BE2C (cell line): ENCODE measurements around the gene HSD3B7.
A peak's percentile ranks its signal among the peaks of the same experiment; 100 is the strongest.

Source experiments
- DNase-seq: peaks from one replicate; pipeline ENCODE4 v3.0.0-alpha.2; 2020
- H3K27me3 ChIP-seq: fragments of 250-450 bp; sonication (Bioruptor Pico); 2 replicates; pipeline ENCODE4 v1.5.1; 2020; ENCODE audit warnings: mild to moderate bottlenecking
- H3K36me3 ChIP-seq: fragments of 250-450 bp; sonication (Bioruptor Pico); 2 replicates; pipeline ENCODE4 v1.5.1; 2020; ENCODE audit warnings: mild to moderate bottlenecking
- H3K4me1 ChIP-seq: fragments of 250-450 bp; sonication (Bioruptor Pico); 2 replicates; pipeline ENCODE4 v1.5.1; 2020
- H3K4me3 ChIP-seq: 2 replicates; pipeline ENCODE4 v1.5.1; 2011; ENCODE audit warnings: low read depth, low read length
- H3K9me3 ChIP-seq: fragments of 250-450 bp; sonication (Bioruptor Pico); 2 replicates; pipeline ENCODE4 v1.5.1; 2020
- TF ChIP-seq, protein P1 (sequence below): IDR thresholded peaks from 2 replicates; pipeline ENCODE4 v1.5.1; 2012; ENCODE audit warnings: mild to moderate bottlenecking, low read depth, low read length

HSD3B7 gene

DNA sequence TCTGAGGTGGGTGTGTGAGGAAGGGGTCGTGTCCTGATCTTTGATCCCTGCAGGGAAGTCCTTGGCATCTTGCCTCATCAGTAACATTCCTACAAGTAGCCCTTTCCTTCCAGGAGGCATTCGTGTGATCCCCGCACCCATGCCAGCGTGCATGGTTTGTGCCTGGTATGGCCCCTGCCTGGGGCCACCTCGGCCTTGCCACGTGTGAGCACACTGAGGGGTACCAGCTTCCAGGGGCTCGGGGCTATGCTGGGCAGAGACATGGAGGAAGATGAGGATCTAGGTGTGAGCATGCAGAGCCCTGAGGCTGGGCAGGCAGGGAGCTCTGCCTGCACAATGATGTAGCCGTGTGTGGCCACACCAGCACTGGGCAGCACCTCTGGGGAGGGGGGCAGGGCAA, 6.0 kb downstream of the HSD3B7 start:
- no peaks in the 10 kb centered on the region for H3K9me3 ChIP-seq
- no peak for DNase-seq
- H3K36me3 ChIP-seq: no peaks in the 10 kb centered on the region
- no peaks in the 10 kb centered on the region for H3K27me3 ChIP-seq
- peaks cover 7% of the 10 kb centered on the region; the same call in 1 of the 2 replicates for H3K4me1 ChIP-seq
- TF ChIP-seq, protein P1, sequence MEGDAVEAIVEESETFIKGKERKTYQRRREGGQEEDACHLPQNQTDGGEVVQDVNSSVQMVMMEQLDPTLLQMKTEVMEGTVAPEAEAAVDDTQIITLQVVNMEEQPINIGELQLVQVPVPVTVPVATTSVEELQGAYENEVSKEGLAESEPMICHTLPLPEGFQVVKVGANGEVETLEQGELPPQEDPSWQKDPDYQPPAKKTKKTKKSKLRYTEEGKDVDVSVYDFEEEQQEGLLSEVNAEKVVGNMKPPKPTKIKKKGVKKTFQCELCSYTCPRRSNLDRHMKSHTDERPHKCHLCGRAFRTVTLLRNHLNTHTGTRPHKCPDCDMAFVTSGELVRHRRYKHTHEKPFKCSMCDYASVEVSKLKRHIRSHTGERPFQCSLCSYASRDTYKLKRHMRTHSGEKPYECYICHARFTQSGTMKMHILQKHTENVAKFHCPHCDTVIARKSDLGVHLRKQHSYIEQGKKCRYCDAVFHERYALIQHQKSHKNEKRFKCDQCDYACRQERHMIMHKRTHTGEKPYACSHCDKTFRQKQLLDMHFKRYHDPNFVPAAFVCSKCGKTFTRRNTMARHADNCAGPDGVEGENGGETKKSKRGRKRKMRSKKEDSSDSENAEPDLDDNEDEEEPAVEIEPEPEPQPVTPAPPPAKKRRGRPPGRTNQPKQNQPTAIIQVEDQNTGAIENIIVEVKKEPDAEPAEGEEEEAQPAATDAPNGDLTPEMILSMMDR: no peak
- no peak overlapping the region for H3K4me3 ChIP-seq

DNA sequence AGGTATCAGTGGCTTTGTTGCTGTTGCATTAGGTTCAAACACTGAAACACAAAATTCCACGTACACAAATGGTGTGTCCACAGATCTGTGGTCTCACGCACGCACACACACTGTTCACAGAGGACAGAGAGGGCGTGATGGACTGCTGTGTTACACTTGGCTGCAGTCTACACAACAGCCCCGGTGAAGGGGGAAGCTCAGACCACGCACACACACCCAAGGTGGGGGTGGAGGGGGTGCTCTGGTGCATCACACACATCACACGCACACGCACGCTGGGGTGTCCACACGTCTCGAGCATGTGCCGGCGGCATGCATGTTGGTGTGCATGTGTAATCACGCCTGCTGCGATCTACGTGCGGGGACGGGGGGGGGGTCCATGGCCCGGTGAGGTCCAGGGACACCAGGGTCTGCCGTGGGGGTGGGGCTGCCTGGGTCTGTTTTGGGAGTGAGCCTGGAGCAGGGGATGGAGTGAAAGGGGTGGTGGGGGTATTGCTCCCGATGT, 7.3 kb downstream of the HSD3B7 start:
- Histone ChIP-seq H3K4me1 (peaks cover 7% of the 10 kb centered on the region; the same call in 1 of the 2 replicates), H3K36me3 (no peaks in the 10 kb centered on the region), H3K27me3 (no peaks in the 10 kb centered on the region), H3K9me3 (no peaks in the 10 kb centered on the region), H3K4me3 (no peak overlapping the region)
- TF ChIP-seq, protein P1: no peak
- DNase-seq: no peak

DNA sequence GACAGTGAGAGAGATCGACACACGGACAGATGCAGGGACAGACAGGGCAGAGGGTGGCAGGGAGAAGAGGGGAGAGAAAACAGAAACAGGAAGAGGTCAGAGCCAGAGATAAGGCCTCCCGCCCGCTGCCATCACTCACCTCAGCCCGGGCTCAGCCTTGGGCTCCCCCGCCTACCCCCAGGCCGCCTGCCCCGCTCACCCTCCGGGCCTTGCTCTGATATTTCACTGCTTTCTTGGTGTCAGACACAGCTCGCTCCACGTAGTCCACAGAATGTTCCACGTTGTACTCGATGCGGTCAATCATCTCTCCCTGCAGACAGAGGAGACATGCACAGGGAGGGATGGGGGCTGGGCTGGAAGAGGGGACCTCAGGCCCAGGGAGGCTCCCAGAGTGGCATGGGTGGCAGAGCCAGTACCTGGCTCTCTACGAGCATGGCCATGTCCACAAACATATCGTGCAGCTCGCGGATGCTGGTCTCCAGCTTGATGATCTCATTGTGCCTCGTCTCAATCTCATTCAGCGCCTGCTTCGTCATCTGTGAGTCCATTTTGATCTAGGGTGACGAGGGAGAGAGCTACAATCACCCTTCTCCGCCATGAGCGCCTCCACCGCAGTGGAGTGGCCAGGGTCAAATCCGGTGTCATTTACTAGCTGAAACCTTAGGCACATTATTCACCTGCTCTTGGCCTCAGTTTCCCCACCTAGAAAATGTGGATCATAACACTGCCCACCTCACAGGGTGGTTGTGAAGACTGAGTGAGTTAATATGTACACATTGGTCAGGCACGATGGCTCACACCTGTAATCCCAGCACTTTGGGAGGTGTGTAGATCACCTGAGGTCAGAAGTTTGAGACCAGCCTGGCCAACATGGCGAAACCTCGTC, 8.2 kb downstream of the HSD3B7 start:
- Histone ChIP-seq H3K36me3 (no peaks in the 10 kb centered on the region), H3K4me3 (no peak overlapping the region), H3K9me3 (no peaks in the 10 kb centered on the region), H3K4me1 (peaks cover 7% of the 10 kb centered on the region; the same call in 1 of the 2 replicates), H3K27me3 (no peaks in the 10 kb centered on the region)
- DNase-seq: no peak
- TF ChIP-seq, protein P1: no peak

DNA sequence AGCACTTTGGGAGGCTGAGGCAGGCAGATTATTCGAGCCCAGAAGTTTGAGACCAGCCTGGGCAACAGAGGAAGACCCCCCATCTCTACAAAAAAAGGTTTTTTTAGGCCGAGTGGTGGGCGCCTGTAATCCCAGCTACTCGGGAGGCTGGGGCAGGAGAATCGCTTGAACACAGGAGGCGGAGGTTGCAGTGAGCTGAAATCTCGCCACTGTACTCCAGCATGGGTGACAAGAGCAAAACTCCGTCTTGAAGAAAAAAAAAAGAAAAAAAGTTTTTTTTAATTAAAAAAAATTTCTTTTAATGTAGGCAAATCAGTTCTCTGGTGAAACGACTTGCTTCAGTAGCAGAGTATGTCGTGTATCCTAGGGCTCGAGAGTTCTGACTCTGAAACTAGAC, 10.9 kb downstream of the HSD3B7 start:
- Histone ChIP-seq H3K4me3 (no peak overlapping the region), H3K4me1 (peaks cover 7% of the 10 kb centered on the region; the same call in 1 of the 2 replicates), H3K9me3 (no peaks in the 10 kb centered on the region), H3K27me3 (no peaks in the 10 kb centered on the region), H3K36me3 (no peaks in the 10 kb centered on the region)
- DNase-seq: no peak
- TF ChIP-seq, protein P1: no peak

- H3K4me3 ChIP-seq: peak overlapping the region; percentile 55
- H3K27me3 ChIP-seq: no peaks in the 10 kb centered on the region
- no peaks in the 10 kb centered on the region for H3K9me3 ChIP-seq
- no peak for DNase-seq
- no peaks in the 10 kb centered on the region for H3K36me3 ChIP-seq
- peaks cover 7% of the 10 kb centered on the region; the same call in 1 of the 2 replicates for H3K4me1 ChIP-seq
- TF ChIP-seq, protein P1: no peak
Measured at GRCh38 chr16:30996324-30996984, 11.4 kb downstream of the HSD3B7 start.
